Measurements from ENCODE around the gene FRMPD4. TPM values are rescaled to one million over a fixed set of nuclear protein-coding genes. Genes with fewer than 3 reads are reported as not detected.

Gene FRMPD4
- total RNA-seq, 1 donor: not detected

- Histone ChIP-seq H3K4me3 (ENCODE audit: low read length) (no peak overlapping the region), H3K9me3 (ENCODE audit: low read depth, low read length) (no peaks in the 10 kb centered on the region), H3K27me3 (ENCODE audit: insufficient read depth, low read length) (no peaks in the 10 kb centered on the region), H3K4me1 (ENCODE audit: insufficient read depth, low read length) (no peaks in the 10 kb centered on the region)
Observed at GRCh38 chrX:12581546-12581945, 443.3 kb downstream of the FRMPD4 start.

- H3K4me3 ChIP-seq (ENCODE audit: low read length): no peak overlapping the region
- H3K9me3 ChIP-seq (ENCODE audit: low read depth, low read length): no peaks in the 10 kb centered on the region
- no peaks in the 10 kb centered on the region for H3K27me3 ChIP-seq (ENCODE audit: insufficient read depth, low read length)
- no peaks in the 10 kb centered on the region for H3K4me1 ChIP-seq (ENCODE audit: insufficient read depth, low read length)
Observed at GRCh38 chrX:12582649-12583048, 444.4 kb downstream of the FRMPD4 start.

- H3K9me3 ChIP-seq (ENCODE audit: low read depth, low read length): no peaks in the 10 kb centered on the region
- H3K4me1 ChIP-seq (ENCODE audit: insufficient read depth, low read length): no peaks in the 10 kb centered on the region
Observed at GRCh38 chrX:12583543-12583942, 445.3 kb downstream of the FRMPD4 start.

GRCh38 chrX:12595720-12596119 is 457.4 kb downstream of the FRMPD4 start:
- Histone ChIP-seq H3K9me3 (ENCODE audit: low read depth, low read length) (no peaks in the 10 kb centered on the region), H3K4me1 (ENCODE audit: insufficient read depth, low read length) (no peaks in the 10 kb centered on the region), H3K4me3 (ENCODE audit: low read length) (no peak overlapping the region), H3K27me3 (ENCODE audit: insufficient read depth, low read length) (no peaks in the 10 kb centered on the region)

More at GRCh38 chrX:12583543-12583942, 445.3 kb downstream of the FRMPD4 start:
- no peak overlapping the region for H3K4me3 ChIP-seq (ENCODE audit: low read length)
- no peaks in the 10 kb centered on the region for H3K27me3 ChIP-seq (ENCODE audit: insufficient read depth, low read length)

- H3K4me3 ChIP-seq (ENCODE audit: low read length): no peak overlapping the region
- H3K27me3 ChIP-seq (ENCODE audit: insufficient read depth, low read length): no peaks in the 10 kb centered on the region
- H3K4me1 ChIP-seq (ENCODE audit: insufficient read depth, low read length): no peaks in the 10 kb centered on the region
- H3K9me3 ChIP-seq (ENCODE audit: low read depth, low read length): no peaks in the 10 kb centered on the region
Observed at GRCh38 chrX:12610079-12610478, 471.8 kb downstream of the FRMPD4 start.

GRCh38 chrX:12611471-12611870 is 473.2 kb downstream of the FRMPD4 start:
- Histone ChIP-seq H3K4me1 (ENCODE audit: insufficient read depth, low read length) (no peaks in the 10 kb centered on the region), H3K9me3 (ENCODE audit: low read depth, low read length) (no peaks in the 10 kb centered on the region), H3K4me3 (ENCODE audit: low read length) (no peak overlapping the region), H3K27me3 (ENCODE audit: insufficient read depth, low read length) (no peaks in the 10 kb centered on the region)

- Histone ChIP-seq H3K9me3 (ENCODE audit: low read depth, low read length) (no peaks in the 10 kb centered on the region), H3K4me1 (ENCODE audit: insufficient read depth, low read length) (no peaks in the 10 kb centered on the region), H3K4me3 (ENCODE audit: low read length) (no peak overlapping the region), H3K27me3 (ENCODE audit: insufficient read depth, low read length) (no peaks in the 10 kb centered on the region)
Observed at GRCh38 chrX:12614266-12614665, 476.0 kb downstream of the FRMPD4 start.

GRCh38 chrX:12615061-12615460 is 476.8 kb downstream of the FRMPD4 start:
- H3K27me3 ChIP-seq (ENCODE audit: insufficient read depth, low read length): no peaks in the 10 kb centered on the region
- H3K4me3 ChIP-seq (ENCODE audit: low read length): no peak overlapping the region
- H3K4me1 ChIP-seq (ENCODE audit: insufficient read depth, low read length): no peaks in the 10 kb centered on the region
- no peaks in the 10 kb centered on the region for H3K9me3 ChIP-seq (ENCODE audit: low read depth, low read length)

- Histone ChIP-seq H3K9me3 (ENCODE audit: low read depth, low read length) (no peaks in the 10 kb centered on the region), H3K27me3 (ENCODE audit: insufficient read depth, low read length) (no peaks in the 10 kb centered on the region), H3K4me1 (ENCODE audit: insufficient read depth, low read length) (no peaks in the 10 kb centered on the region), H3K4me3 (ENCODE audit: low read length) (no peak overlapping the region)
Observed at GRCh38 chrX:12617241-12617640, 479.0 kb downstream of the FRMPD4 start.

GRCh38 chrX:12647230-12647629 is 509.0 kb downstream of the FRMPD4 start:
- Histone ChIP-seq H3K4me1 (ENCODE audit: insufficient read depth, low read length) (no peaks in the 10 kb centered on the region), H3K9me3 (ENCODE audit: low read depth, low read length) (no peaks in the 10 kb centered on the region), H3K4me3 (ENCODE audit: low read length) (no peak overlapping the region), H3K27me3 (ENCODE audit: insufficient read depth, low read length) (no peaks in the 10 kb centered on the region)

GRCh38 chrX:12648995-12649394 is 510.7 kb downstream of the FRMPD4 start:
- H3K9me3 ChIP-seq (ENCODE audit: low read depth, low read length): no peaks in the 10 kb centered on the region
- no peaks in the 10 kb centered on the region for H3K4me1 ChIP-seq (ENCODE audit: insufficient read depth, low read length)
- H3K27me3 ChIP-seq (ENCODE audit: insufficient read depth, low read length): no peaks in the 10 kb centered on the region
- H3K4me3 ChIP-seq (ENCODE audit: low read length): no peak overlapping the region

GRCh38 chrX:12657433-12657832 is 519.2 kb downstream of the FRMPD4 start:
- H3K9me3 ChIP-seq (ENCODE audit: low read depth, low read length): no peaks in the 10 kb centered on the region
- H3K4me3 ChIP-seq (ENCODE audit: low read length): no peak overlapping the region
- no peaks in the 10 kb centered on the region for H3K4me1 ChIP-seq (ENCODE audit: insufficient read depth, low read length)
- H3K27me3 ChIP-seq (ENCODE audit: insufficient read depth, low read length): no peaks in the 10 kb centered on the region

- H3K4me3 ChIP-seq (ENCODE audit: low read length): no peak overlapping the region
- no peaks in the 10 kb centered on the region for H3K4me1 ChIP-seq (ENCODE audit: insufficient read depth, low read length)
- H3K27me3 ChIP-seq (ENCODE audit: insufficient read depth, low read length): no peaks in the 10 kb centered on the region
- no peaks in the 10 kb centered on the region for H3K9me3 ChIP-seq (ENCODE audit: low read depth, low read length)
Observed at GRCh38 chrX:12657881-12658280, 519.6 kb downstream of the FRMPD4 start.

GRCh38 chrX:12661464-12661863 is 523.2 kb downstream of the FRMPD4 start:
- no peaks in the 10 kb centered on the region for H3K4me1 ChIP-seq (ENCODE audit: insufficient read depth, low read length)
- no peak overlapping the region for H3K4me3 ChIP-seq (ENCODE audit: low read length)
- H3K27me3 ChIP-seq (ENCODE audit: insufficient read depth, low read length): no peaks in the 10 kb centered on the region
- H3K9me3 ChIP-seq (ENCODE audit: low read depth, low read length): no peaks in the 10 kb centered on the region

GRCh38 chrX:12672367-12673106 is 534.3 kb downstream of the FRMPD4 start:
- Histone ChIP-seq H3K4me3 (ENCODE audit: low read length) (no peak overlapping the region), H3K27me3 (ENCODE audit: insufficient read depth, low read length) (no peaks in the 10 kb centered on the region), H3K9me3 (ENCODE audit: low read depth, low read length) (no peaks in the 10 kb centered on the region), H3K4me1 (ENCODE audit: insufficient read depth, low read length) (no peaks in the 10 kb centered on the region)

- H3K9me3 ChIP-seq (ENCODE audit: low read depth, low read length): no peaks in the 10 kb centered on the region
- no peaks in the 10 kb centered on the region for H3K27me3 ChIP-seq (ENCODE audit: insufficient read depth, low read length)
- no peak overlapping the region for H3K4me3 ChIP-seq (ENCODE audit: low read length)
- no peaks in the 10 kb centered on the region for H3K4me1 ChIP-seq (ENCODE audit: insufficient read depth, low read length)
Observed at GRCh38 chrX:12673487-12673886, 535.2 kb downstream of the FRMPD4 start.

All from mononuclear cell (primary cell).